ENCODE results near the gene TMEM238. TPM values are rescaled to one million over a fixed set of nuclear protein-coding genes. Genes with fewer than 3 reads are reported as not detected.

Gene TMEM238
- total RNA-seq, 1 donor from 2014 or later, result 0.26 TPM

DNA sequence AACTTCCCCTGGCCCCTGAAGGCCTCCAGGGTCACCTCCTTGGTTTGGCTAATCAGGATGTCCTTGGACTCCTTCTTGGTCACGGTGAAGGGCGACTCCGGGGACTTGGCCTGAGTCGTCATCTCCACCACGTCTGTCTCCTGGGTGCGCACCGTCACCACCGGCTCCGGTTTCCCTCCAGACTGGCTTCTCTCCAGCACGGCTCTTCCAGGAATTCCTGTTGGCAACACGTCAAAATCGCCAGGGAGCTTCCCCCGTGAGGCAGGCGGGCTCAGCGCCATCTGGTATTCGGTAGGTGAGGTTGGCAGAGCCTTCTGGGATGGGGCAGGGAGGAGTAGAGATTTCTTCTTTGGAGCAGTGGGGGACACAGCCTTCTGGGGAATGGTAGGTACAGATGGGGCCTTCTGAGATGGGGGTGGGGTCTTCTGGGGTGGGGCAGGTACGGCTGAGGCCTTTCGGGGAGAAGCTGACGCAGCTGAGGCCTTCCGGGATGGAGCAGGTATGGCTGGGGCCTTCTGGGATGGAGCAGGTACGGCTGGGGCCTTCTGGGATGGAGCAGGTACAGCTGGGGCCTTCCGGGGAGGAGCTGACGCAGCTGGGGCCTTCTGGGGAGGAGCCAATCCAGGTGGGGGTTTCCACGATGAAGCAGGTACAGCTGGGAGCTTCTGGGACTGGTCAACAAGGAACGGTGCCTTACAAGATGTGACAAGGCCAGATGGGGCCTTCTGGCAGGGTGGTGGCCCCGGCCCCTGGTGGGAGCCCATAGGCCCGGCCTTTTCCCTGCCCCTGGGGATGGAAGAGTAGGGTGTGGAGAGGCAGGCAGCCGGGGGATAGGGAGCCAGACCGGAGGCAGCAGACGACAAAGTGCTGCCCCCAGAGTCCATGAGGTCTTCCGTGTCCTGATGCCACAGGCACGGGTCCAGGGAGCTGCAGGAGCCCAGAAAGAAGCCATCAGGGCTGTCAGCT is 24.9 kb downstream of the TMEM238 start:
- peak; percentile 18 to 45 for DNase-seq (ENCODE audit: low read depth in 2 of 2)

DNA sequence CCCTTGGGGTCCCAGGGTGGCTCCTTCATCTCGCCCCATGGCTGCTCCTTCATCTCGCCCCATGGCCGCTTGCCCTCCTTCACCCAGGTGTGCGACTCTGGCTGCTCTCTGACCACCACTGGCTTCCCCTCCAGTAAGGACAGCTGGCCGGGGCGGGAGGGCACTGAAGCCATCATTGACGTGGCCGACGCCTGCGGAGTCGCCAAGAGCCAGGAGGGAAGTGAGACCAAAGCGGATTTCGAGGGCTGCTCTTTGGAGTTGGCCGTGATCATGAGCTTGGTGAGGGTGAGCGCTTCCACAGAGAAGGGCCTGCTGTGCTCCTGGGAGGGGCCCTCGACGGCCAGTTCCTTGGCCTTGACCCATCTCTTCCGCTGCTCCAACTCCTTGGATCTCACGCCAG is 25.6 kb downstream of the TMEM238 start:
- no peak for DNase-seq (ENCODE audit: low read depth in 2 of 2)

DNA sequence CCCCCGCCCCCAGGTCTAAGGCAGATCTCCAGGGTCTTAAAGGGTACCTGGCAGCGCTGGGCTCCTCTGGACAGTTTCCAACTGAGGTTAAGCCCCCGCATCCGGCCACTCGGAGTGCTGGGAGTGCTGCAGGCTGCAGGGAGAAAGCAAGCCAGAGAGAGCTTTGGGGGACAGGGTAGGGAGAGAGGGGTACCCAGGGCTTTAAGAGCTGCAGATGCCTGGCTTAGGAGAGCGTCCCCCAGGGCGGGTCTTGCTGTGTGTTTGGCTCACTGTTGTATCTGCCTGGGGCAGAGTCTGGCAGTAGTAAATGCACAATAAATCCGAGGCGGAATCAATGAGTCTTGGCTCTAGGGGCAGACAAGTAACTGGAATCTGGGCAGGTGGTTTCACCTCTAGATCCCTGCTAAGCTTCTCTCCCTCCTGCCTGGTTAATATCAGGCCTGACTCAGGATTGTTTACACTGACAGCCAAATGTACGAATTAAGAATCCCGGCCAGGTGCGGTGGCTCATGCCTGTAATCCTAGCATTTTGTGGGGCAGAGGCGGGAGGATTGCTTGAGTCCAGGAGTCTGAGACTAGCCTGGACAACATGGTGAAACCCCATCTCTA is 28.8 kb downstream of the TMEM238 start:
- no peak for DNase-seq (ENCODE audit: low read depth in 2 of 2)

DNA sequence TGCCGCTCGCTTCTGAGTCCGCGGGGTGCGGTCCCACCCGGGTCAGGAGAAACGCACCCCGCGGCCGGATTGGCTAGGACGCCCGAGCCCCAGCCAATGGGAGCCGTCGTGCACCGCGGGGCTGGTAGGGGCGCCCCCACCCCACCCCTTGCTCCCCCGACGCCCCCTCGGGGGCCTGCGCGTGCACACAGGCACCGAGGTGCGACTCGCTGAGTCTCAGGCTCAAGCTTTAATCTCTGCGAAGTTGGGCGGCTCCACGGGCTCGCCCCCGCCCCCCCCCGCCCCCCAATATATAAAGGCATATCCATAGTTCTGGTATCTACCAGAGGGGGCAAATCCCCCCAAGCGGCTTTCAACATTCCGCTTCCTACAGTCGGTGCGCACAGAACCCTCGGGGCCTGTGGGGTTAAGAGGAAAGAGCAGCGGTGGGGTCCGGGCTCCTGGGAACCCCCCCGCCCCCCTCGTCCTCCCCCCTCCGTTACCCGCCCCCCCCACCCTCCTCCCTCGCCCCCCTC is 29.3 kb downstream of the TMEM238 start, which contains the start of gene COX6B2:
Gene COX6B2 (minus strand): TSS at position 22 of the 515 bp plus-strand sequence. CDS start 198 bp downstream, outside the sequence.
- no peak for DNase-seq (ENCODE audit: low read depth in 2 of 2)

DNA sequence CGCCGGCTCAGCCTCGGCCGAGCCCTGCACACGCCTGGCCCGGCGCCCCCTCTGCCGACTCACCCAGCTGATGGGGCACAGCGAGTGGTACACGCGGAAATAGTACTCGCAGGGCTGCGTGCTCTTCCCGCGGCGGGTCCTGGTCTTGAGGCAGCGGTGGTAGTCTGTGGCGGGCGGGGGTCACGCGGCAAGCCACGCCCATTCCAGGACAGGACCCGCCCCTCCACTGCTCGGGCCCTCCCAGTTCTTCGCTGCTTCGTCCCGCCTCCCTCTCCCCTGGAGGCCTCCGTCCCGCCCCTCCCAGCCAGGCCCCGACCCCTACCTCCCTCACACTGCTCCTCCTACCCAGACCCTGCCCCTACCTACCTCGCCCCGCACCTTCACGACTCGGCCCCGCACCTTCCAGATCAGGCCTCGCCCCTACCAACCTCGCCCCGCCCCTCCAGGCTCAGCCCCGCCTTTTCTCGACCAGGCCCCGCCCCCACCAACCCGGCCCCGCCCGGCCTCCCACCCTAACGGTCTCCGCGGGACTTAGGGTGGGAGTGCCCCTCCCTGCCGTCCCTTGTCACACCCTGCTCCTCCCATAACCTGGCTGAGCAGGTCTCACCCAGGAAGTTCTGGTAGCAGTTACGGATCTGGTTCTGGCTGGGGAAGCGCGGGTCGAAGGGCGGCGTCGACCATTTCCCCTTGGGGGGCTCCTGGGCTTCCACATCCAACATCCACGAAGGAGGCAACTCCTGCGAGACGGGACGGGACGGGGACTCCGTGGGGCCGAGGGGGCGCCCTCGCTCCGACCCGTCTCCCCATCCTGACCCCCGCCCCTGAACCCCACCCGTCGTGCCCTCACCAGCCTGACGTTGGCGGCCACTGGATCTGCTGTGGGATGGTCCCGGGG is 30.0 kb downstream of the TMEM238 start:
- DNase-seq (ENCODE audit: low read depth in 2 of 2), result peak in 1 of 2 donors; percentile 66

DNA sequence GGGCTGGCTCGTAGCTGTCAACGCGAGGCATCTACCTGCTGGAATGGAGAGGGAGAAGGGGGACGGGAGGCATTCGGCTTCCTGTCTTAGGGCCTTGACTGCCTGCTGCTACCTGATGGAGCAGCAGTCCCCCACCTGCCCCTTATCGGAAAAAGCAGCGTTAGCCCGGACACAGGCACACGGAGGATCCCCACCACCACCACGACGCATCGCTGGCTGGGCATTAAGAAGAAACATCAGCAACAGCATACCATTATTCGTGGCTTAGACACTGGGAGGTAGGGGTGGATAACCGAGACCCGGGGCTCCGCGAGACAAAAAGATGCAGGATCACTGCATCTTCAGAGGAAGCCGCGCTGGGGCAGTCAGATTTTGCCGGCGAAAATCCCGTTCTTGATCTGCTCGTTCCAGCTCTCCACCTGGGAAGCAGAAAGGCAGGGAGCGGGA is 30.7 kb downstream of the TMEM238 start:
- DNase-seq (ENCODE audit: low read depth in 2 of 2), result no peak

DNA sequence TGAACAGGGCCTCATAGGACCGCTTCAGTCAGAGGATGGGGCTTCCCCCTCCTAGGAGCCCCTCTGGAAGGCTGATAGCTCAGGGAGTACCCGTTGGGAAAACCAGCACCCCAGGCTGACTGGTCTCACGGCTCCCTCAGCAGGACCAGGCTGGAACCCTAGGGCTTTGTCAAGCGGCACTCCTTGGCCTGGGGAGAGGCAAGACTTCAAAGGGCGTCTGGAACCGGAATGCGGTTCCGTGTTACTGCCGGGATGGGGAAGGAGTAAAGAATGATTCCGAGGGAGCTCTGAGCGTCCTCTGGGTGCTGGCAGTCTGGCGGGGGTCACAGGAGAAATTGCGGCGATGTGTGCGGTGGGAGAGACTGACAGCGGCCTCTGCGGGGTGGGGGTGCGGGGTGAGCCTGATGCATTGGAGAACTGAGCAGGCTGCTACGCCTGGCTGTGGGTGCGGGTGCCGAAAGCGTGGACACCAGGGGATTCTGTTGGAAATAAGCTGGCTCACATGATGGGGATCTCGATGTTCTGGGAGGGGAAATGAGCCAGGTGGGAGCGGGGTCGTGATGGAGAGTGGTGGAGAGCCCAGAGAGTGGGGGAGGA is 31.4 kb downstream of the TMEM238 start:
- no peak for DNase-seq (ENCODE audit: low read depth in 2 of 2)

DNA sequence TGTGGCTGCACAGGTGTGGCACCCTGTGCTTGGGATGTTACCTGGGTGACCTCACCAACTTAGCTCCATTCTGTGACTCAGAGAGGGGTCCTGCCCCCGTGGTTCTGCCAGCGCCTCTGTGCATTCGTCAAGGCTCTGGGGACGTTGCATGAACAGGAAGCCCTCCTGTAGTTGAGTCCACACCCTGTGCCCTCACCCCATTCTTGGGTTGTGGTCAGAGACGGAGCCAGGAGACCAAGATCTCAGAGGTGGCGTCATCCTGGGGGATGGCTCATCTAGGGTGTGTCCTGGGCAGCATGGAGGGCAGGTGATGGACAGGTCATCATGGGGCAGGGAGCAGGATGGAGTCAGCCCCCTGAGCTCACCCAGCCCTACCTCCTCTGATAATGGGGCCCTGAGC is 32.1 kb downstream of the TMEM238 start:
- DNase-seq (ENCODE audit: low read depth in 2 of 2), result no peak

DNA sequence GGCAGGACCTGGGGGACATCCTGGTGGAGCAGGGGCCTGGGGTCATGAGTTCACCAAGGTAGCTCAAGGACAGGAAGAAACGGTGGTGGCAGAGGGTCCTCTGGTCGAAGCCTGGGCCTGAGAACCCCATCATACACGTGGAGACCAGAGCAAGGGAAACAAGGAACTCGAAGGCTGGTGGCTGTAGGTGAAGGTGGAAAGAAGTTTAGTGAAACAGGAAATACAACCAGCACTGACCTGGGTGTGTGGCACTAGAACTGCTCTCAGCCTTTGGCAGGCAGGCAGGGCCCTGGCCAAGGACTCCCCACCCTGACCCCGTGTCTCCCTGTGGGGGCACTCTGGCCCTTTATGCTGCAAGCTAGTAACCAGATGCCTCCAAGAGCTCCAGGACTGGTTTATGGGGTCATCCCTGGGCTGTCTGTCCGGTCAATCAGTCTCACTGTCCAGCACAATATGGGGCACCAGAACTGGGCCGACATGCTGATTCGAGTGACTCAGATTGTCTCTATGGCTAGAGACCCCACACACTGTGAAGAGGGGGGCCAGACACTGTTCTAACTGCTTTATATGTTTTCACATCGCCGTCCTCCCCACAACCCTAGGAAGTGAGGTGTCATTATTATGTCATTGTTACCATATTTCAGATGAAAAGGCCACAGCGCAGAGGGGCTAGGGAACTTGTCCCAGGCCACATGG is 33.3 kb downstream of the TMEM238 start:
- DNase-seq (ENCODE audit: low read depth in 2 of 2), result no peak

DNA sequence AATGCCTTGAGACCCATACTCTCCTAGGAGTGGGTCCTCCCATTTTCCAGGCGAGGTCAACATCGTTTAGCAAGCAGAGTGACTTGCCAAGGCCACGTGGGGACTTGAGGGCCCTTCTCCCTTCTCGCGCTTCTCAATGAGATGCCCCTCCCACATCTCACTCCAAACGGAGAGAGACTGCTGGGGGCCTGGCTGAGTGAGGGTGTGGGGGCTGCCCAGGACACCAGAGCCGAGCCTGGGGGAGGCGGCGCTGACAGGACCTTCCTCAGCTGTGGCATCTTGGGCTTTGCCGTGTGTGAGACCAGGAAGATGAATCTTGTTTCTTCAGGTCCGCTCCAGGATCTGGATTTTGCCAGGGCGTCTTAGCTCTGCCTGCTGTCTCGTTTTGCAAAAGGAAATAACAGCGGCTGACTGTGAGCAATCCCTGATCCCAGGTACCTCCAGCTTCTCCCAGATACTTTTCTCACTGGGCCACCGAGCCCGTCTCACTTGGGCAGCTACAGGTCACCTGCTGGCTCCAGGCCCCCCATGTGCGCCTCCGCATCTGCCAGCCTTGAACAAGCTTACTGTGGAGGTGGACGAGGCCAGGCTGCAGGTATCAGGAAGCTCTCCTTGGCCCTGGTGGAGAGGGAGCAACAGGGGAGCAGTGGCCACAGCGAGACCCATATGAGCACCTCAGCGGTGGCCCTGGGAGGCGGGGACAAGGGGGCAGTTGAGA is 35.6 kb downstream of the TMEM238 start:
- no peak for DNase-seq (ENCODE audit: low read depth in 2 of 2)

DNA sequence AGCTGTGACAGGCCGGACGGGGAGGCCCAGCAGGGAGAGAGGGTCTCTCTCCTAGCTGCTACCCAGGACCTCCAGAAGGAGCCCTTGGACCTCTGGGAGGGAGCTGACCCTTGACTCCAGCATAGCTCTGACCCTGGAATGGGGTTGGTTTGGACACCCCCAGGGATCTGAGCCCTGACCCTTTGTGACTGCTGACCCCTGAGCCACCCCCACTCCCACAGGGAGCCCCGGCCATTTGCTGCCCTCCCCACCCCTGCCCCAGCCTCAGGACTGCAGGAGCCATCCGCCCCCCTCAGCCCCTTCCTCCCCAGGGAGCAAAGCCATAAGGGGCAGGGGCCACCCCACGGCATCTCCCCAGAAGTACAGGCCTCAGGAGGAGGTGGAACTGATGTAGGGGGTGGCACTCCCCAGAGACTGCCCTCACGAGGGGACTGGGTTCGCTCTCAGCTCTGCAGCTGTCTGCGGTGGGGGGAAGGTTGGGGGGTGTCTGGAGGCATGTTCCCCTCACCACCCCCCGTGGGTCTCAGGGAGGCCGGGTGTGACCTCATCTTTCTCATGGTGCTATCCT is 36.6 kb downstream of the TMEM238 start:
- DNase-seq (ENCODE audit: low read depth in 2 of 2), result no peak

DNA sequence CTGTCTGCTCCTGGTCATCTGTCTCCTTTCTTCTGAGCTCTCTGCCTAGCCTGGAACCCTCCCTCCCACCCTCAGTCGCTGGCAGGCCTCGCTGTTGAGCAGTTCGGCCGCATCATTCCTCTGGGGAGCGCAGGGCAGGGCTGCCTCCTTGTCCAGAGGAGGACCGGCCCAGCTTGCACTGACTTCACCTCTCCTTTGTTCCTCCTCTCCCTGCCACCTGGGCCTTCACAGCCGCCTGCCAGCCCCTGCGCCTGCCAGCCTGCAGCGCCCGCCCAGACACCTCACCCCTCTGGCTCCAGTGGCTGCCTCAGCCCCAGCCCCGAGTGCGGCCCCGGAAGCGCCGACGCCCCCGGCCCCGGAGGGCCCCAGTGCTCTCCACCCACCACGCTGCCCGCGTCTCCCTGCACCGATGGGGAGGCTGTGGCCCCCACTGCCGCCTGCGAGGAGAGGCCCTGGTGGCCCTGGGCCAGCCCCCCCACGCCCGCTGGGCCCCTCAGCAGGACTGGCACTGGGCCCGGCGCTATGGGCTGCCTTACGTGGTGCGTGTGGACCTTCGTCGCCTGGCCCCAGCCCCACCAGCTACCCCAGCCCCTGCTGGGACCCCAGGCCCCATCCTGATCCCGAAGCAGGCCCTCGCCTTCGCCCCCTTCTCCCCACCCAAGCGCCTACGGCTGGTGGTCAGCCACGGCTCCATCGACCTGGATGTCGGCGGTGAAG is 37.2 kb downstream of the TMEM238 start:
- DNase-seq (ENCODE audit: low read depth in 2 of 2), result no peak

DNA sequence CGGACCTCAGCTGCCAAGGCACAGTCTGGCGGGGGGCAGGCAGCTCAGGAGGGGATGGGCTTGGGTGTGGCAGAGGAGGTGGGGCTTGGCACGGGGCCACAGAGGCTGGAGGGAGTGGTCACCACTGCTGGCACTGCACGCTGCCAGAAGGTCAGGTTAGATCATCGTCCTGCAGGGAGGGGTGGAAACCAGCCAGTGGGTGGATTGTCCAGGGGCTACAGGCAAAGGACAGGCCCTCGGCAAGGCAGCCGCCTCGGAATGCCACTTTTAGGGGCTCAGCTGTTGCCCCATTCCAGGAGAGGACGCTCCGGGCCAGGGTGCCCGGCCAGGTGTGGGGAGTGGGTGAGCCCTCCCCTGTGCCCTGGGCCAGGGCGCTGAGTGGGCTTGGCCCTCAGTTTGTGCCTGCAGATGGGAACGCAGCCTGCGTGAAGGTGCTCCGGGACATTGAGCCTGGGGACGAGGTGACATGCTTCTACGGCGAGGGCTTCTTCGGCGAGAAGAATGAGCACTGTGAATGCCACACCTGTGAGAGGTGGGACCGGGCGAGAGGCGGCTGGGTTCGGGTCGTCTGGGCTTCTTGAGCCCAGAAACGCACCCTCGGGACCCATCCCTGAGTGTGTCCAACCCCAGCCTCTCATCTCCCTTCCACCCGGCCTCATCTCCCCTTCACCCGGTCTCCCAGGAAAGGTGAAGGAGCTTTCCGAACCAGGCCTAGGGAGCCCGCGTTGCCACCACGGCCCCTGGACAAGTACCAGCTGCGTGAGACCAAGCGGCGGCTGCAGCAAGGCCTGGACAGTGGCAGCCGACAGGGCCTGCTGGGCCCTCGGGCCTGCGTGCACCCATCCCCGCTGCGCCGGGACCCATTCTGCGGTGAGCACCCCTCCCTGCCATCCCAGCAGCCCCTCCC is 38.0 kb downstream of the TMEM238 start:
- DNase-seq (ENCODE audit: low read depth in 2 of 2), result peak; percentile 9 to 15

DNA sequence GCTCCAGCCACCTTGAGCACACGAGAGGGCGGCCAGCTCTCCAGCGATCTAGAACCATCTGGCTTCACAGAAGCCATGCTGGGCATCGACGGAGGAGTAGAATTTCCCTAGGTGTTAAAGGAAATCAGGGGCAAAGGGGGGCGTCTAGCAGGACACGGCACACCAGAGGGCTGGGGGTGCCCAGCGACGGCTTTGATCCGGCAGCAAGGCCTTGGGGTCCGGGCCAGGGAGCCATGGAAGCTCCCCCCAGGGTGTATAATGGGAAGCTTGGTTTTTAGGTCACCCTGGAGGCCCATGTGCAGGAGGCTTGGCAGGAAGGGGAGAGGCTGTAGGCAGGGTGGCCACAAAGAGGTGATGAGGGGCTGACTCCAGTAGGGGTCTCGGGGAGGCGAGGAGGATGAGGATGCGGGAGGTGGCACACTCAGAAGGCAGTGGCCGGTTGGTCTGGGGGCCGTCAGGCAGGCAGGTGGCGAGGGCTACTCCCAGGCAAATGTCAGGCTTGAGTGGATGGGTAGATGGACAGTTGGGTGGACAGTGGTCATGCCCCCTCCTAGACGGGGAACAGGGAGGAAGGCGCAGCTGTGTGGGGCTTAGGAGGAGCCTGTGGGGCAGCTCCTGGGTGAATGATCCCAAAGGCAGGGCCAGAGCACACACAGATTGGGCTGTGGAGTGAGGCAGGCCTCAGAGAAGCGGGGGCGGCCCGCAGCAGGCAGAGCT is 38.8 kb downstream of the TMEM238 start:
- no peak for DNase-seq (ENCODE audit: low read depth in 2 of 2)

DNA sequence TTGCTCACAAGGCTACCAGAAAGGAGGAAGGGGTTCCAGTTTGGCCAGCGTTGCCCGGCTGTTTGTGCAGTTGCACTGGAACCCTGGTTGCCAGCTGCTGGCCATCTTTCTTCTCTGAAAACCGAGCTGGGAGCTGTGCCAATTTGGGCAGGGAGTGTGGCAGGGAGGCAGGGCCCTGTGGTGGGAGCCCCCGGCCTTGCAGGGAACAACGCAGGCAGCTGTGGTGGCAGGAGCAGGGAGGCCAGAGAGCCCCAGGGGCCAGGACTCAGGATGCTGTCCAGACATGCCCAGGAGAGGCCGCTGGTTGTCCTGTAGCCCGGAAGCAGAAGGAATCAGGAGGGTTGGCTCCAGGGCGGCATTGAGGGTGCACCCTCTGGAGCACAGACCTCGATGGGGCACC is 39.6 kb downstream of the TMEM238 start:
- no peak for DNase-seq (ENCODE audit: low read depth in 2 of 2)

DNA sequence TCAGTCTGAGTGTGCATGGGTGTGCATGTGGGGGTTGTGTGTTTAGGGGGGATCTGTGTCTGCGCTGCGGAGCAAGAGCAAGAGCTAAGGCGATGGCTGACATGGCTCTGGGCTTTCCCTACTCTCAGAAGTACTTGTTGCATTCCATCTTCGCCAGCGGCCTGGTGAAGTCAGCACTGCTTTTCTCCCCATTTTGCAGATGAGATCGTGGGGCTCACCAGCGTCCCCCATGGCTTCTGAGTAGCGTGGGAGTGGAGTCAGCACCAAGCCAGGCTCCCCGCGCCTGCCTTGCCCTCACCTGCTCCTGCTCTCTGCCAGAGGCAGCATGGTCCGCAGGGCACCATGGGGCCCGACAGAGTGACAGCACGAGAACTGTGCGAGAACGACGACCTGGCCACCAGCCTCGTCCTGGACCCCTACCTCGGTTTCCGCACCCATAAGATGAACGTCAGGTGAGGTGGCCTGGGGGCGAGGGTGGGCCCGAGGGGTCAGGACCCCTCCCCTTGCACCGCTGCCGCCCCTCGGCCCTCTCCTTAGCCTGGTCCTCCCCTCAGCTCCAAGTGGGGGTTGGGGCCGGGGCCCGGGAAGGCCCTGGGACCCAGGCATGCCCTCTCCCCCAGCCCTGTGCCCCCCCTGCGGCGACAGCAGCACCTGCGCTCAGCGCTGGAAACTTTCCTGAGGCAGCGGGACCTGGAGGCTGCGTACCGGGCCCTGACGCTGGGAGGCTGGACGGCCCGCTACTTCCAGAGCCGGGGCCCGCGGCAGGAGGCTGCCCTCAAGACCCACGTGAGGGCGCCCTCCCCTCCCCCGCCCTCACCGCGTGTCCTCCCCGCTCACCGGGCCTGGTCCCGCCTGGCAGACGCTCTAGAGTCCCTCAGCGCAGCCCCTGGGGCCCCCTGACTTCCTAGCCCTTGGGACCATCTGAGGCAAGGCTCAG is 42.2 kb downstream of the TMEM238 start:
- DNase-seq (ENCODE audit: low read depth in 2 of 2), result no peak
